Measurements from ENCODE around the gene LHPP.

Gene LHPP

DNA sequence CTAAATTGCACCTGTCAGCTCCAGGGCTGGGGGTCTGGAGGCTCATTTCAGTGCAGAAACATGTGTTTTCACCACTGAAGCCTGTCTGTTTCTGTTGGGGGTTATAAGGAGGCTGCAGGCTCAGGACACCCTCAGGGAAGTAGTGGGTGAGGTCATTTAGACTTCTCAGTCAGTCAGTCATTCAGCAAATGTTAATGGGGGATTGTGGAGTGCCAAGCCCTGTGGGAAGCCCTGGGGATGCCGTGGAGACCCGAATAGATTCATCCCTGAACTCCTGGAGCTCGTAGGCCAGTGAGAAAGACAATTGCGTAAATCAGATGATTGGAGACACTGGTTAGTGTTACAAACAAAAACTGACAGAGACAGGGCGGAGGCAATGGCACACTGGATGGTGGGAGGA lies 19.2 kb downstream of the LHPP start:
- Histone ChIP-seq H3K27me3 (ENCODE audit: control insufficient read depth, insufficient read depth, low read length) (no peaks in the 10 kb centered on the region), H3K36me3 (ENCODE audit: control insufficient read depth, insufficient read depth, low read length) (no peaks in the 10 kb centered on the region), H3K4me3 (ENCODE audit: low read length) (no peak overlapping the region), H3K4me1 (ENCODE audit: control insufficient read depth, insufficient read depth, low read length) (no peaks in the 10 kb centered on the region), H3K27ac (ENCODE audit: low read depth, low read length) (no peak overlapping the region), H3K9ac (ENCODE audit: low read length) (no peak overlapping the region)

GRCh38 chr10:124481717-124482116 lies 20.1 kb downstream of the LHPP start:
- no peak overlapping the region for H3K4me3 ChIP-seq (ENCODE audit: low read length)
- no peak overlapping the region for H3K9ac ChIP-seq (ENCODE audit: low read length)
- no peaks in the 10 kb centered on the region for H3K27me3 ChIP-seq (ENCODE audit: control insufficient read depth, insufficient read depth, low read length)

DNA sequence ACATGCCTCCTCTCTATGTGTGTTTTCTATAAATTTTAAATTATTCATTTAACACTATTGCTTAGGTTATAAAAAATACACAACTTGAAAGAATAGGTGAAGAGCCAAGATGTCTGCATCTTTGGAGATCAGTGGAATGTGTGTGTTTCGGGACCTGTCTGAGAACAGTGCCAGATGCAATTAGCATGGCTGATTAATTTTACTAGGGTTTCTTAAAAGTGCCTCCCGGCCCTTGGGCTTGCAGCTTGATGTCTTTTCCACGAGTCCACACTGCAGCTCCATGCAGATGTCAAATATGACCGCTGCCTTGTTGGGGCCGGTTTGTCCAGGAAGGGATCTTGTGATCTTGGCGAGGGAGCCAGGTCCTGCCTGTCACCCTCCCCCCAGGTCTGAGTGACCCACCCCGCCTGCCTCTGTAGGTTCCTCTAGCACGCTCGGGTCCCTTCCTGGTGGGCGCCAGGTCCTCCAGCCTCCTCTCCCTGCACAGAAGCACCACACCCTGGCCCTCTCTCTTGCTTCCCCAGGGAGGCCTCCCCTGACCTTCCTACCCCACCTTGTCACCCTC lies 20.7 kb downstream of the LHPP start:
- Histone ChIP-seq H3K4me1 (ENCODE audit: control insufficient read depth, insufficient read depth, low read length) (no peaks in the 10 kb centered on the region), H3K9ac (ENCODE audit: low read length) (no peak overlapping the region), H3K27ac (ENCODE audit: low read depth, low read length) (no peak overlapping the region), H3K4me3 (ENCODE audit: low read length) (no peak overlapping the region), H3K36me3 (ENCODE audit: control insufficient read depth, insufficient read depth, low read length) (no peaks in the 10 kb centered on the region), H3K27me3 (ENCODE audit: control insufficient read depth, insufficient read depth, low read length) (no peaks in the 10 kb centered on the region)

More at GRCh38 chr10:124481717-124482116, 20.1 kb downstream of the LHPP start:
- Histone ChIP-seq H3K4me1 (ENCODE audit: control insufficient read depth, insufficient read depth, low read length) (no peaks in the 10 kb centered on the region), H3K36me3 (ENCODE audit: control insufficient read depth, insufficient read depth, low read length) (no peaks in the 10 kb centered on the region), H3K27ac (ENCODE audit: low read depth, low read length) (no peak overlapping the region)

DNA sequence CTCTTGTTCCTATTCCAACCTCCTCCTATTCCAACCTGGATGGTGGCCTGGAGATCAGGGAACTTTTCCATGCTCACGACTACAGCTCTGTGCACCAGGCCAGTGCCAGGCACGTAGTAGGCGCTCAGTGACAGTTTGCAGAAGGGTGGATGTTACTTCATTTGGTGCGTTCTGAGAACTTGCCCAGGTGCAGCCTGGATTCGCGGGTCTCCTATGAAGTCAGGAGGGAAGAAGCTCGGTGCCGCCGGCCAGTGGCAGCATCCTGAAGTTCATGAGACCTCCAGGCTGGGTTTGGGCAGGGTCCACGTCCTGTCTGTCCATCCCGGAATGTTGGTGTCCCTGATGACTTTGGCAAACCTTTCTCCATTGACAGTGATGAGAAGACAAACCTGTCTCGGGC lies 21.3 kb downstream of the LHPP start:
- no peaks in the 10 kb centered on the region for H3K27me3 ChIP-seq (ENCODE audit: control insufficient read depth, insufficient read depth, low read length)
- no peak overlapping the region for H3K27ac ChIP-seq (ENCODE audit: low read depth, low read length)
- no peaks in the 10 kb centered on the region for H3K4me1 ChIP-seq (ENCODE audit: control insufficient read depth, insufficient read depth, low read length)

DNA sequence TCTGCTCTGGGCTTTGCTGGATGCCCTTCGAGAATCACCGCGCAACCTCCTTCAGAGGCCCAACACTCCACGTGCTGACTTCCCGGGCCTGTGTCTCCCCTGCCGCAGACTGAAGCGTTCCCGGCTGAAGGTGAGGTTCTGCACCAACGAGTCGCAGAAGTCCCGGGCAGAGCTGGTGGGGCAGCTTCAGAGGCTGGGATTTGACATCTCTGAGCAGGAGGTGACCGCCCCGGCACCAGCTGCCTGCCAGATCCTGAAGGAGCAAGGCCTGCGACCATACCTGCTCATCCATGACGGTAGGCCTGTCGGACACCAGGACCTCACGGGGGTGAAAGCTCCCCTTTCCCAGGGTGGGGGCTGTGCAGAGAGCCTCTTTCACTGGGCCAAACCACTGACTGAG lies 22.4 kb downstream of the LHPP start:
- no peaks in the 10 kb centered on the region for H3K27me3 ChIP-seq (ENCODE audit: control insufficient read depth, insufficient read depth, low read length)
- H3K9ac ChIP-seq (ENCODE audit: low read length) = no peak overlapping the region
- no peak overlapping the region for H3K4me3 ChIP-seq (ENCODE audit: low read length)
- H3K4me1 ChIP-seq (ENCODE audit: control insufficient read depth, insufficient read depth, low read length) = no peaks in the 10 kb centered on the region
- H3K36me3 ChIP-seq (ENCODE audit: control insufficient read depth, insufficient read depth, low read length) = peaks cover 3% of the 10 kb centered on the region
- no peak overlapping the region for H3K27ac ChIP-seq (ENCODE audit: low read depth, low read length)

More for the DNA sequence above, 21.3 kb downstream of the LHPP start:
- no peak overlapping the region for H3K4me3 ChIP-seq (ENCODE audit: low read length)
- no peaks in the 10 kb centered on the region for H3K36me3 ChIP-seq (ENCODE audit: control insufficient read depth, insufficient read depth, low read length)
- no peak overlapping the region for H3K9ac ChIP-seq (ENCODE audit: low read length)

- Histone ChIP-seq H3K4me3 (ENCODE audit: low read length) (no peak overlapping the region), H3K9ac (ENCODE audit: low read length) (no peak overlapping the region), H3K36me3 (ENCODE audit: control insufficient read depth, insufficient read depth, low read length) (peaks cover 3% of the 10 kb centered on the region), H3K4me1 (ENCODE audit: control insufficient read depth, insufficient read depth, low read length) (no peaks in the 10 kb centered on the region), H3K27ac (ENCODE audit: low read depth, low read length) (no peak overlapping the region), H3K27me3 (ENCODE audit: control insufficient read depth, insufficient read depth, low read length) (no peaks in the 10 kb centered on the region)
Observed at GRCh38 chr10:124484661-124485060, 23.0 kb downstream of the LHPP start.

DNA sequence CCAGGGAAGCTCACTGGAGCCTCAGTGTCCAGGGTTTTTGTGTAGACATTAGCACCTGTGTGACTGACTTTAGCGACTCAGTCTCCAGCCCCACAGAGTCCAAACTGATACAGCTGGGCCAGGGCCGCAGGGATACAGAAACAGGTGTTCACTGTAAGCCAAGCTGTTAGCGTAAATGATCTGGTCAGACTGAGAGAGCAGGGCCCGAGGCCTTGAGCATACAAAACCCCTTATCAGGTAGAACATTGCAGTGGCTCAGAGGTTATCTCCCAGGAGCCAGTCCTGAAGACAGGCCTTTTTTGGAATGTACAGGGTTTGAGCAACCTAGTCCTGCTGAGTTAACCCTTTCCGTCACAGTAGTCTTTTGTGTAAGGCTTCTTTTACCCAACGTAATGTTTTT lies 25.0 kb downstream of the LHPP start:
- Histone ChIP-seq H3K36me3 (ENCODE audit: control insufficient read depth, insufficient read depth, low read length) (peaks cover 3% of the 10 kb centered on the region), H3K4me3 (ENCODE audit: low read length) (no peak overlapping the region), H3K4me1 (ENCODE audit: control insufficient read depth, insufficient read depth, low read length) (no peaks in the 10 kb centered on the region), H3K27ac (ENCODE audit: low read depth, low read length) (no peak overlapping the region), H3K27me3 (ENCODE audit: control insufficient read depth, insufficient read depth, low read length) (no peaks in the 10 kb centered on the region), H3K9ac (ENCODE audit: low read length) (no peak overlapping the region)

DNA sequence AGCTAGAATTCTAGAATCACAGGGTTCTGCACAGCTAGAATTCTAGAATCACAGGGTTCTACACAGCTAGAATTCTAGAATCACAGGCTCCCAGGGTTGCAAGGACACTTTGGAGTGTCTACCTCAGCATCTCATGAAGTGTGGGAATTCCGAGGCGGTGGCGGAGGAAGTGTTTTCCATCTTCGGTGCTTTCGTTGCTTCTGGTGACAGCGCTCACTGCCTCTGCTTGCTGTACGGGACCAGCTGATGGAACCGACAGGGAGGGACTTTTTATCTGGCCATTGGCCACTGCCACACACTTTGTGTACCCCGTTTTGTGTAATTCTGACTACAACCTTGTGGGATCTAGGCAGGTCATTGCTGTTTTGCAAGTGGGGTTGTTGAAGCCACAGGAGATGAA lies 29.5 kb downstream of the LHPP start:
- no peaks in the 10 kb centered on the region for H3K4me1 ChIP-seq (ENCODE audit: control insufficient read depth, insufficient read depth, low read length)
- H3K36me3 ChIP-seq (ENCODE audit: control insufficient read depth, insufficient read depth, low read length) = peaks cover 3% of the 10 kb centered on the region
- H3K4me3 ChIP-seq (ENCODE audit: low read length) = no peak overlapping the region
- H3K9ac ChIP-seq (ENCODE audit: low read length) = no peak overlapping the region
- no peak overlapping the region for H3K27ac ChIP-seq (ENCODE audit: low read depth, low read length)
- H3K27me3 ChIP-seq (ENCODE audit: control insufficient read depth, insufficient read depth, low read length) = no peaks in the 10 kb centered on the region

DNA sequence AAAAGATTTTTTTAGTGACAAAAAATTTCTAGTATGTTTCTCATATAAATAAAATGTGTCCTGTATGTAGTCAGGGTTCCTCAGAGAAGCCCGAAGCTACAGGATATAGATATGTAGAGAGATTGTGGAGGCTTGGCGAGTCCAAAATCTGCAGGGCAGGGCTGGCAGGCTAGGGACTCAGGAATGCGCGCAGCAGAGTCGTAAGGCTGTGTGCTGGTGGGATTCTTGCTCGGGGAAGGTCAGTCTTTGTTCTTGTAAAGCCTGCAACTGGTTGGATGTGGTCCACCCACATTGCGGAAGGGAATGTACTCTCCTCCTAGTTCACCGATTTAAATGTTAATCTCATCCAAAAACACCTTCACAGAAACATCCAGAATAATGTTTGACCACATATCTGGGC lies 30.6 kb downstream of the LHPP start:
- peaks cover 3% of the 10 kb centered on the region for H3K36me3 ChIP-seq (ENCODE audit: control insufficient read depth, insufficient read depth, low read length)
- H3K27ac ChIP-seq (ENCODE audit: low read depth, low read length) = no peak overlapping the region
- no peak overlapping the region for H3K4me3 ChIP-seq (ENCODE audit: low read length)
- H3K9ac ChIP-seq (ENCODE audit: low read length) = no peak overlapping the region
- no peaks in the 10 kb centered on the region for H3K27me3 ChIP-seq (ENCODE audit: control insufficient read depth, insufficient read depth, low read length)
- no peaks in the 10 kb centered on the region for H3K4me1 ChIP-seq (ENCODE audit: control insufficient read depth, insufficient read depth, low read length)

- Histone ChIP-seq H3K4me1 (ENCODE audit: control insufficient read depth, insufficient read depth, low read length) (no peaks in the 10 kb centered on the region), H3K27ac (ENCODE audit: low read depth, low read length) (no peak overlapping the region), H3K36me3 (ENCODE audit: control insufficient read depth, insufficient read depth, low read length) (peaks cover 3% of the 10 kb centered on the region), H3K4me3 (ENCODE audit: low read length) (no peak overlapping the region), H3K27me3 (ENCODE audit: control insufficient read depth, insufficient read depth, low read length) (no peaks in the 10 kb centered on the region), H3K9ac (ENCODE audit: low read length) (no peak overlapping the region)
Observed at GRCh38 chr10:124493214-124493882, 31.7 kb downstream of the LHPP start.

- Histone ChIP-seq H3K9ac (ENCODE audit: low read length) (no peak overlapping the region), H3K36me3 (ENCODE audit: control insufficient read depth, insufficient read depth, low read length) (no peaks in the 10 kb centered on the region), H3K27ac (ENCODE audit: low read depth, low read length) (no peak overlapping the region), H3K4me1 (ENCODE audit: control insufficient read depth, insufficient read depth, low read length) (no peaks in the 10 kb centered on the region), H3K4me3 (ENCODE audit: low read length) (no peak overlapping the region), H3K27me3 (ENCODE audit: control insufficient read depth, insufficient read depth, low read length) (no peaks in the 10 kb centered on the region)
Observed at GRCh38 chr10:124494046-124494807, 32.6 kb downstream of the LHPP start.

DNA sequence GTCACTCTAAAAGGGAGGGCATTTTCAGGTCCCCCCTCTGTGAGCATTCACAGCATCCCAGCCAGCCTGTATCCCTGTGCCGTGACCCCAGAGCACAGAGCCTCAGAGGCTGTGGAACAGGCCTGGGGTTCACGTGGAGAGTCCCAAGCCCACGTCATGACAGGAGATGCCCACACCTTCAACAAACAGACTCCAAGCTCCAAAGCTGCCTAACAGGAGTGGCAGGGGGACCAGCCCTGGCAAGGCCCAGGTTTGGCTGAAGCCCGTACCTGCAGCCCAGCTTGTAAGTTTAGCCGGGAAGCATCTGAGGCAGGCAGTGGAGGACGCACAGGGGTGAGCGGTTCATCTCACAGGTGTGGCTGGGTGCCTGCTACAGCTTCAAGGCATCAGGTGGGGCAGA lies 33.5 kb downstream of the LHPP start:
- H3K4me3 ChIP-seq (ENCODE audit: low read length) = no peak overlapping the region
- no peak overlapping the region for H3K27ac ChIP-seq (ENCODE audit: low read depth, low read length)
- H3K36me3 ChIP-seq (ENCODE audit: control insufficient read depth, insufficient read depth, low read length) = no peaks in the 10 kb centered on the region
- H3K27me3 ChIP-seq (ENCODE audit: control insufficient read depth, insufficient read depth, low read length) = no peaks in the 10 kb centered on the region
- H3K9ac ChIP-seq (ENCODE audit: low read length) = no peak overlapping the region
- H3K4me1 ChIP-seq (ENCODE audit: control insufficient read depth, insufficient read depth, low read length) = no peaks in the 10 kb centered on the region

All from rectal smooth muscle tissue (tissue), 1 donor.